KG1 (cell line): ENCODE measurements around the gene PRKCE.
"Not testable (repeated sequence)": the region's sequence is repeated elsewhere in the genome, so short reads cannot be mapped to it uniquely, and the experiment has no call there.

ENCODE experiments used
- DNase-seq: peaks from one replicate; lab custom pipeline; 2025; lab: John Stamatoyannopoulos, UW

Gene PRKCE

DNA sequence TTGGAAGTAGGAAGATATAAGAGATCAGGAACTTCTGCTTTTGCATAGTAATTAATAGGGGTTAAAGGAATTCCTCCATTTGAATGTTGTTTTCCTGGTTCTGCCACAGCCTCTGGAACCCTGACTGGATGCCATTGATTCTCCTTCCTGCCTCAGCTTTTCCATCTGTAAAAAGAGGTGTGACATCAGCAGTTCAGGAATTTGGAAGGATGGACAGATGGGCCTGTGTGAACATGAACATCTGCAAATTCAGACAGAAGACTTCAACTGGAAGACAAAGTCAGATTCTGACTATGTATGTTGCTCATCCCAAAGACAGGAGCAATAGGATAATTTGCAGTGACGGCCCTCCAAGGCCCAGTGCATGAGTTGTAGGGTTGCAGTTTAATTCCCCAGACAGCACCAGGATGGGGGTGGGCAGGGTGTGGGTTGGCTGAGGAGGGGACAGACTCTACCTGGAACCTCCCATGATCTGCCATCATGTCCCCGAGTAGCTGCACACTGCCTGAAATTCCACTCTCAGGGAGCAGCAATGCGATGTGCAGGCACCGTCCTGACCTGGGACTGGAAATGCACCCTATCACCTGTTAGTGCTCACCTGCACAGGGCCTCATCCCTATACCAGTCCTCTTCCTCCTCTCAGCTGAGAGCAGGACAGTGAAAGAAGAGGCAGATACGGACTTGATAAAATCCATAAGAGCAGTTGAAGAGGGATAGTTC lies 546.8 kb downstream of the PRKCE start:
- DNase-seq: no peak

DNA sequence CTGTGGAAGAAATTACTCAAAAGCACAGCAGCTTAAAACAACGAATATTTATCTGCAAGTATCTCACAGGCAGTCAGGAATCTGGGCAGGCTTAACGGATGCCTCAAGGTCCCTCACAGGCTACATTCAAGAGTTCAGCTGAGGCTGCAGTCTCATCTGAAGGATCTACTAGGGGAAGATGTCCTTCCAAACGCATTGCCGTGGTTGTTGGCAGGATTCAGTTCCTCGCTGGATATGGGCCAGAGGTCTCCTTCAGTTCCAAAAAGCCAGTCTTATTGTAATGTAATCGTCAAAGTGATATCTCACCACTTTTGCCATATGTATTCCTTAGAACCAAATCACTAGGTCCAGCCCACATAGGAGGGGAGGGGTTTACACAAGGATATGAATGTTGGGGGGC lies 547.5 kb downstream of the PRKCE start:
- no peak for DNase-seq

GRCh38 chr2:46200100-46200690 lies 548.7 kb downstream of the PRKCE start:
- DNase-seq: no peak

GRCh38 chr2:46200861-46201605 lies 549.6 kb downstream of the PRKCE start:
- DNase-seq: no peak

DNA sequence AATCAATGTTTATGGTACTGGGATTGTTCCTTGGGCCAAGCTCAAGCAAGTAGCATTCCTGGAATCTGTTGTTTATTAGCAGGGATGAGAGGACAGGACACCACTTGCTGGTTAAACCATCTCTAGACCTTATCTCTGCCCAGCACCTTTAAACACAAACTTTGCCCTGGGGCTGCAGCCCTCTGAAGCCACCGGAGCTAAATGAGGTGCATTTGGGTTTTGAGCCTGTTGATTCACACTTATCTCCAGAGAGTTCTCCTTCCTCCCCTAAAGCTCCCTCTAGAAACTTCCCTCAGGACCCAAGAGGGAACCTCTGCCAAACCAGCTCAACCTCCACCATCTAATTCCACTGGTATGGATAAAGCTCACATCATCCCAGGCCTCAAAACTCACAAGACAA lies 551.0 kb downstream of the PRKCE start:
- DNase-seq: no peak

- no peak for DNase-seq
Observed at GRCh38 chr2:46202987-46203386, 551.5 kb downstream of the PRKCE start.

DNA sequence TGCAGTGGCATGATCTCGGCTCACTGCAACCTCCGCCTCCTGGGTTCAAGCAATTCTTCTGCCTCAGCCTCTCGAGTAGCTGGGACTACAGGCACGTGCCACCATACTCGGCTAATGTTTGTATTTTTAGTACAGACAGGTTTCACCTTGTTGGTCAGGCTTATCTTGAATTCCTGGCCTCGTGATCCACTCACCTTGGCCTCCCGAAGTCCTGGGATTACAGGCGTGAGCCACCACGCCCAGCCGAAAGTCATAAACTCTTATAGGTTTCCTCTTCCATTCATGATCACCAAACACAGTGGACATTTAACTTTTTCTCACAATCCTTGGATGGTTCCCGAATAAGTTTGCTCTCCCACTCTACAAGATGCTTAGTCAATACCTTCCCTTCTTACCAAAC lies 552.2 kb downstream of the PRKCE start:
- DNase-seq: not testable (repeated sequence)

GRCh38 chr2:46207591-46207990 lies 556.1 kb downstream of the PRKCE start:
- no peak for DNase-seq

DNA sequence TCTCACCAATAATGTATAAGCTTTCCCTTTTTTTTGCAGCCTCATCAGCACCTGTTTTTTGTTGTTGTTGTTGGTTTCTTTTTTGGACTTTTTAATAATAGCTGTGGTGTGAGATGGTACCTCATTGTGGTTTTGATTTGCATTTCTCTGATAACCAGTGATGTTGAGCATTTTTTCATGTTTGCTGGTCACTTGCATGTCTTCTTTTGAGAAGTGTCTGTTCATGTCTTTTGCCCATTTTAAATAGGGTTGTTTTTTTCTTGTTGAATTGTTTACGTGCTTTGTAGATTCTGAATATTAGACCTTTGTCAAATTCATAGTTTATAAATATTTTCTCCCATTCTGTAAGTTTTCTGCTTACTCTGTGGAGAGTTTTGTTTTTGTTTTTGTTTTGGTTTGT lies 557.3 kb downstream of the PRKCE start:
- no peak for DNase-seq

DNA sequence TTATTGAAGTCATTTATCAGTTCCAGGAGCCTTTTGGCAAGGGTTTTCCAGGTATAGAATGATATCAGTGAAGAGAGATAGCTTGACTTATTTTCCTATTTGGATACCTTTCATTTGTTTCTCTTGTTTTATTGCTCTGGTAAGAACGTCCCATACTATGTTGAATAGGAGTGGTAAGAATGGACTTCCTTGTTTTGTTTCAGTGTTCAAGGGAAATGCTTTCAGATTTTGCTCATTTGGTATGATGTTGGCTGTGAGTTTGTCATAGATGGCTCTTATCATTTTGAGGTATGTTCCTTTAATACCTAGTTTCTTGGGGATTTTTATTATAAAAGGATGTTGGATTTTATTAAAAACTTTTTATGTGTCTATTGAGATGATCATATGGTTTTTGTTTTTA lies 558.6 kb downstream of the PRKCE start:
- DNase-seq: no peak

- no peak for DNase-seq
Observed at GRCh38 chr2:46211461-46211860, 560.0 kb downstream of the PRKCE start.

- no peak for DNase-seq
Observed at GRCh38 chr2:46213906-46214305, 562.4 kb downstream of the PRKCE start.

DNA sequence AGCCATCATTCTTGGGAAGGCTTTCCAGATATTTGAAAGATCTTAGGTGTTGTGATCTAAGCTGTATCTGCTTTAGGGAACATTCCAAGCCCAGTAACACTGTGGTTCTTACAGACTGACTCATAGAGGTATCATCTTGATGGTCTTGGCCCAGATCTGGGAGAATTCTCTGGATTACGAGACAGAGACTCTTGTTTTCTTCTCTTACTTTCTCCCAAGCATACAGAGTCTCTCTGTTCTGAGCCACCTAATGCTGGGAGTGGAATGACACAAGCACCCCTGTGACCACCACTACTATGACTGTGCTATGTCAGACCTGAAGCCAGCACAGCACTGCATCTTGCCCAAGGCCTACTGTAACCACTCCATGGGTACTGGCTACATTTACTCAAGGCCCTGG lies 564.7 kb downstream of the PRKCE start:
- no peak for DNase-seq

- not testable (repeated sequence) for DNase-seq
Observed at GRCh38 chr2:46223514-46223913, 572.0 kb downstream of the PRKCE start.

DNA sequence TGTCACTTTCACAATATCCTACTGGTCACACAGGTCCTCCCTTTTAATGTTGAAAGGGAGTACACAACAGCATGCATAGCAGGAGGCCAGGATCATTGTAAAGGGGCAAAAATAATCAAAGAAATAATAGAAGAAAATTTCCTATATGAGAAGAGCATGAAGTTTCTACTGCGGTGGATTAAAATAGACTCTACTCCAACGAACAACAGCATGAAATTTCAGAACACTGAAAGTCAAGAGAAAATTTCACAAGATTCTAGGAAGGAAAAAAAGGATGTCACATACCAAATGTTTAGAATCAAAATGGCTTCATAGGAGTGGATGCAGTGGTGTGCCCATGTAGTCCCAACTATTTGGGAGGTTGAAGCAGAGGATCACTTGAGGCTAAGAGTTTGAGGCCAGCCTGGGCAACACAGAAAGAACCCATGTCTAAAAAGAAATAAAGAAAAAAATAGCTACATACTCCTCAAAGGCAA lies 573.7 kb downstream of the PRKCE start:
- DNase-seq: no peak

DNA sequence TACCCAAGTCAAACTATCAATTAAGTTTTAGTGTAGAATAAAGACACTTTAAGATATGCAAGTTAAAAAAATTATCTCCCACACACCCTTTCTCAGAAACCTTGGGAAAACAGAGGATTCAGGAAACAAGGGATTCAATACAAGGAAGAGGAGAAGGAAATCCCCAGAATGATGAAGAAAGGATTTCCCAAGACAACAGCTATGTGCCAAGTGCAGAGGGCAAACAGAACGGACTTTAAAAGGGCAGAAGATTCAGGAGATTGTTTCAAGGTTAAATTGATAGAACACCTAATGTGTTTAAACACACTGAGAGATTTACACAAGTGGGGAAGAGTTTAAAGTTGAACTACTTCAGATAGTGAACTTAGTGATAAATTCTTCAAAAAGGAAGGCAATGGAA lies 574.3 kb downstream of the PRKCE start:
- no peak for DNase-seq

DNA sequence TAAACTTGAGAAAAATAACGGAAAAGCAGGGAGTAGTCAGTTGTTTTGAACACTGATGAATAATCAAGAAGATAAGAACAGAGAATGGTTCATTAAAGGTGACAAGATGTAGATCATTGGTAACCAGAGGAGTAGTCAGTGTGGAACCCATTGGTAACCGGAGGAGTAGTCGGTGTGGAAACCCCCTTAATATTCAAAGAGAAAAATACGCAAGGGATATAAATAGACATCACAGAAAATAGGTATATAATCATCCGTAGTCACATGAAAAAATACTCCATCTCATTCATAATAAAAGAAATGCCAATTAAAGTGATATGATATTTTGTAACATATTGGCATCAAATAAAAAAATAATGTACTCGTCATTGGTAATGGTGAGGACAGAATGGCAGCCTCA lies 575.1 kb downstream of the PRKCE start:
- no peak for DNase-seq

- DNase-seq: no peak
Observed at GRCh38 chr2:46227022-46227421, 575.5 kb downstream of the PRKCE start.

DNA sequence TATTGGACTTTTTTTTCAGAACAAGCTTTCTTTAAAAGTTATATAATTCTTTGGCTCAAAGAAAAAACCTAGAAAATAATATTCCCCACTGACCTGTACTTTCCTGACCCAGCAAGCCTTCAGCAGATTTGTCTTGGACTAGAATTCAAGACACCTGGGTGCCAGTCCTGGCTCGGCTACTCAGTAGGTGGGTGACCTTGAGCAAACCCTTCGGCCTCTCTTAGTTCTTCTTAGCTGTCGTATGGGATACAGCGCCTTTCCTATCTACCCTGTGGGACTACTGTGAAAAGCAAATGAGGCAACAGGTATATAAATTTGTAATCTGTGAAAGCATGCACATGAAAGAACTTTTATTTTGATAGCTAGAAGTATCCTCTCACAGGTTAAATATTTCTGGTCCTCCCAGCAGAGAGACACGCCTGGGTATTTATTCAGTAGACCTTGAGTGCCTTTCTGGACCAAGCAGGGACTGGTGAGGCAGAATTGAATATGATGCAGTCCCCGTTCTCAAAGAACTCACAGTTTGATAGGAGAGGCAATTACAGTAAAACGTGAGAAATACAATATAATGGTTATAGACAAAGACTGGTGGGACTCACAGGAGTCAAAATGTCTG lies 576.3 kb downstream of the PRKCE start:
- no peak for DNase-seq

GRCh38 chr2:46229134-46230063 lies 577.9 kb downstream of the PRKCE start:
- no peak for DNase-seq

GRCh38 chr2:46230115-46230571 lies 578.7 kb downstream of the PRKCE start:
- DNase-seq: no peak
